ENCODE measurements around the gene KDM2A.

The KDM2A gene

GRCh38 chr11:67288452-67289225, 169.6 kb downstream of the KDM2A start:
- no peaks in the 10 kb centered on the region for H3K9me3 Mint-ChIP-seq
- H3K4me1 Mint-ChIP-seq (ENCODE audit: low read depth) = peaks cover 71% of the 10 kb centered on the region
- peak overlapping the region; percentile 97 for H3K27ac Mint-ChIP-seq
- DNase-seq = peak; percentile 94
- H3K36me3 Mint-ChIP-seq (ENCODE audit: low read depth) = peaks cover 82% of the 10 kb centered on the region
- peak overlapping the region; percentile 81 for H3K4me3 Mint-ChIP-seq
- H3K27me3 Mint-ChIP-seq = no peaks in the 10 kb centered on the region

GRCh38 chr11:67289226-67289650, 170.2 kb downstream of the KDM2A start, which contains the start of gene ANKRD13D:
Gene ANKRD13D, plus strand, starts transcription at chr11:67289303. Its CDS starts 158 bp downstream, at chr11:67289461.
- Mint-ChIP-seq H3K4me3 (peak within 1 kb of the TSS; percentile 94), H3K9me3 (no peaks in the 10 kb centered on the region), H3K27ac (peak within 1 kb of the TSS; percentile 97), H3K27me3 (no peaks in the 10 kb centered on the region), H3K4me1 (ENCODE audit: low read depth) (peaks cover 72% of the 10 kb centered on the region), H3K36me3 (ENCODE audit: low read depth) (peaks cover 82% of the 10 kb centered on the region)
- DNase-seq = no peak

GRCh38 chr11:67289651-67290479, 170.8 kb downstream of the KDM2A start:
- Mint-ChIP-seq H3K4me1 (ENCODE audit: low read depth) (peaks cover 70% of the 10 kb centered on the region), H3K27me3 (no peaks in the 10 kb centered on the region), H3K36me3 (ENCODE audit: low read depth) (peaks cover 84% of the 10 kb centered on the region), H3K9me3 (peaks cover under 1% of the 10 kb centered on the region), H3K4me3 (peak overlapping the region; percentile 94), H3K27ac (peak overlapping the region; percentile 94)
- DNase-seq = no peak

- peak overlapping the region; percentile 94 for H3K27ac Mint-ChIP-seq
- peaks cover 2% of the 10 kb centered on the region for H3K9me3 Mint-ChIP-seq
- peaks cover 84% of the 10 kb centered on the region for H3K36me3 Mint-ChIP-seq (ENCODE audit: low read depth)
- no peak for DNase-seq
- H3K27me3 Mint-ChIP-seq = no peaks in the 10 kb centered on the region
- peaks cover 62% of the 10 kb centered on the region for H3K4me1 Mint-ChIP-seq (ENCODE audit: low read depth)
- peak overlapping the region; percentile 94 for H3K4me3 Mint-ChIP-seq
Observed at GRCh38 chr11:67290801-67291200, 171.7 kb downstream of the KDM2A start.

- Mint-ChIP-seq H3K4me1 (ENCODE audit: low read depth) (peaks cover 60% of the 10 kb centered on the region), H3K4me3 (peak overlapping the region; percentile 31)
Observed at GRCh38 chr11:67291481-67292381, 172.7 kb downstream of the KDM2A start.

GRCh38 chr11:67292671-67293070, 173.6 kb downstream of the KDM2A start:
- DNase-seq = no peak
- H3K9me3 Mint-ChIP-seq = peaks cover 12% of the 10 kb centered on the region
- no peaks in the 10 kb centered on the region for H3K27me3 Mint-ChIP-seq
- peak overlapping the region; percentile 60 for H3K27ac Mint-ChIP-seq
- peaks cover 53% of the 10 kb centered on the region for H3K4me1 Mint-ChIP-seq (ENCODE audit: low read depth)
- H3K4me3 Mint-ChIP-seq = peak overlapping the region; percentile 25
- peaks cover 84% of the 10 kb centered on the region for H3K36me3 Mint-ChIP-seq (ENCODE audit: low read depth)

More at GRCh38 chr11:67291481-67292381, 172.7 kb downstream of the KDM2A start:
- Mint-ChIP-seq H3K36me3 (ENCODE audit: low read depth) (peaks cover 85% of the 10 kb centered on the region), H3K9me3 (peaks cover 9% of the 10 kb centered on the region), H3K27ac (peak overlapping the region; percentile 60), H3K27me3 (no peaks in the 10 kb centered on the region)
- no peak for DNase-seq

GRCh38 chr11:67293090-67293489, 174.0 kb downstream of the KDM2A start:
- Mint-ChIP-seq H3K36me3 (ENCODE audit: low read depth) (peaks cover 83% of the 10 kb centered on the region), H3K27ac (peak overlapping the region; percentile 60), H3K4me3 (peak overlapping the region; percentile 25), H3K9me3 (peaks cover 12% of the 10 kb centered on the region), H3K4me1 (ENCODE audit: low read depth) (peaks cover 50% of the 10 kb centered on the region), H3K27me3 (no peaks in the 10 kb centered on the region)
- DNase-seq = no peak

- no peak overlapping the region for H3K27ac Mint-ChIP-seq
- peaks cover 12% of the 10 kb centered on the region for H3K9me3 Mint-ChIP-seq
- no peak overlapping the region for H3K4me3 Mint-ChIP-seq
- H3K4me1 Mint-ChIP-seq (ENCODE audit: low read depth) = peaks cover 41% of the 10 kb centered on the region
- no peaks in the 10 kb centered on the region for H3K27me3 Mint-ChIP-seq
- no peak for DNase-seq
- H3K36me3 Mint-ChIP-seq (ENCODE audit: low read depth) = peaks cover 94% of the 10 kb centered on the region
Observed at GRCh38 chr11:67295846-67296245, 176.8 kb downstream of the KDM2A start.

- Mint-ChIP-seq H3K36me3 (ENCODE audit: low read depth) (peaks cover 83% of the 10 kb centered on the region), H3K27ac (peak overlapping the region; percentile 23), H3K27me3 (no peaks in the 10 kb centered on the region), H3K9me3 (peaks cover 12% of the 10 kb centered on the region), H3K4me1 (ENCODE audit: low read depth) (peaks cover 25% of the 10 kb centered on the region), H3K4me3 (no peak overlapping the region)
- DNase-seq = no peak
Observed at GRCh38 chr11:67298786-67299185, 179.7 kb downstream of the KDM2A start.

- Mint-ChIP-seq H3K27me3 (no peaks in the 10 kb centered on the region), H3K27ac (peak overlapping the region; percentile 53), H3K9me3 (peaks cover 12% of the 10 kb centered on the region), H3K36me3 (ENCODE audit: low read depth) (peaks cover 75% of the 10 kb centered on the region), H3K4me1 (ENCODE audit: low read depth) (peaks cover 27% of the 10 kb centered on the region), H3K4me3 (no peak overlapping the region)
- DNase-seq = no peak
Observed at GRCh38 chr11:67299471-67300191, 180.6 kb downstream of the KDM2A start.

- Mint-ChIP-seq H3K4me3 (no peak overlapping the region), H3K9me3 (peaks cover 10% of the 10 kb centered on the region), H3K27me3 (no peaks in the 10 kb centered on the region), H3K36me3 (ENCODE audit: low read depth) (peaks cover 68% of the 10 kb centered on the region), H3K27ac (no peak overlapping the region), H3K4me1 (ENCODE audit: low read depth) (peaks cover 29% of the 10 kb centered on the region)
- DNase-seq = no peak
Observed at GRCh38 chr11:67300256-67300755, 181.2 kb downstream of the KDM2A start.

GRCh38 chr11:67300756-67301312, 181.8 kb downstream of the KDM2A start:
- Mint-ChIP-seq H3K36me3 (ENCODE audit: low read depth) (peaks cover 63% of the 10 kb centered on the region), H3K4me1 (ENCODE audit: low read depth) (peaks cover 29% of the 10 kb centered on the region), H3K27ac (no peak overlapping the region), H3K9me3 (peaks cover 10% of the 10 kb centered on the region), H3K27me3 (no peaks in the 10 kb centered on the region), H3K4me3 (no peak overlapping the region)
- DNase-seq = no peak

- H3K27me3 Mint-ChIP-seq = no peaks in the 10 kb centered on the region
- H3K4me3 Mint-ChIP-seq = no peak overlapping the region
- no peak for DNase-seq
- peaks cover 25% of the 10 kb centered on the region for H3K4me1 Mint-ChIP-seq (ENCODE audit: low read depth)
- H3K9me3 Mint-ChIP-seq = peaks cover 5% of the 10 kb centered on the region
- H3K27ac Mint-ChIP-seq = no peak overlapping the region
- peaks cover 57% of the 10 kb centered on the region for H3K36me3 Mint-ChIP-seq (ENCODE audit: low read depth)
Observed at GRCh38 chr11:67301313-67301921, 182.4 kb downstream of the KDM2A start.

Data from activated T-cell treated with anti-CD3 and anti-CD28 coated beads, Interleukin-2, amount 50 U/mL, for 24 hours (primary cell).